Cardiac fibroblast (primary cell): ENCODE data around the gene FAM228B.
A peak's percentile ranks its signal among the peaks of the same experiment; 100 is the strongest.
"Not testable (repeated sequence)": the region's sequence is repeated elsewhere in the genome, so short reads cannot be mapped to it uniquely, and the experiment has no call there.

Source experiments
- DNase-seq, 2 donors: peaks; one replicate each; pipeline versions ENCODE4 v3.0.0 to v3.0.0-alpha.2; 2010; ENCODE audit warnings: low read depth in 2 of 2
- H3K4me3 ChIP-seq, 2 donors: replicated peaks in 1 of 2; 1 replicate in 1 of 2; 2 replicates in 1 of 2; pipeline ENCODE4 v1.5.1; 2011; ENCODE audit warnings: low read depth in 2 of 2, low read length in 2 of 2, mild to moderate bottlenecking in 2 of 2, moderate library complexity in 1 of 2
- CTCF ChIP-seq: IDR thresholded peaks from one replicate; pipeline ENCODE4 v1.5.1; 2011; ENCODE audit warnings: low read depth, mild to moderate bottlenecking, low read length, inconsistent platforms

Gene FAM228B

GRCh38 chr2:24104110-24104650 is 19.1 kb upstream of the FAM228B start:
- no peak for TF ChIP-seq CTCF
- no peak for DNase-seq
- H3K4me3 ChIP-seq: no peak overlapping the region

GRCh38 chr2:24104906-24105305 is 18.4 kb upstream of the FAM228B start:
- DNase-seq: no peak
- H3K4me3 ChIP-seq: no peak overlapping the region
- TF ChIP-seq CTCF: no peak

- peak; percentile 25 to 50 for DNase-seq
- no peak for TF ChIP-seq CTCF
- H3K4me3 ChIP-seq: no peak overlapping the region
Measured at GRCh38 chr2:24105816-24106215, 17.5 kb upstream of the FAM228B start.

GRCh38 chr2:24106786-24107185 is 16.5 kb upstream of the FAM228B start:
- no peak for TF ChIP-seq CTCF
- no peak for DNase-seq
- no peak overlapping the region for H3K4me3 ChIP-seq

GRCh38 chr2:24107336-24107735 is 15.9 kb upstream of the FAM228B start:
- DNase-seq: no peak
- H3K4me3 ChIP-seq: no peak overlapping the region
- no peak for TF ChIP-seq CTCF

- not testable (repeated sequence) for DNase-seq, H3K4me3 ChIP-seq
Measured at GRCh38 chr2:24109431-24109830, 13.8 kb upstream of the FAM228B start.

GRCh38 chr2:24110660-24111303 is 12.5 kb upstream of the FAM228B start:
- peak in 1 of 2 donors; percentile 13 for DNase-seq
- TF ChIP-seq CTCF: no peak
- no peak overlapping the region for H3K4me3 ChIP-seq
